Liver (tissue), 5 donors: Measurements from ENCODE around the gene NPIPB4. TPM values are rescaled to one million over a fixed set of nuclear protein-coding genes. Genes with fewer than 3 reads are reported as not detected.

Experiments
- polyA plus RNA-seq, 2 donors: library from polyadenylated mRNA; stranded (reverse) in 1 of 2; unstranded in 1 of 2; fragments of 200-250 nt in 1 of 2; fragments of >200 nt in 1 of 2; fragmentation: Nextera tagmentation in 1 of 2; extraction: Ambion mirVana in 1 of 2; gene quantifications; one replicate each; pipeline versions ENCODE4 v1.2.1 to v1.2.3, GENCODE V29; 2013 to 2015
- small RNA-seq: library from RNA; depleted of rRNA; stranded (forward); fragments of <200 nt; gene quantifications from one replicate; pipeline ENCODE3, GENCODE V24; 2014
- total RNA-seq, 2 donors: library from RNA; depleted of rRNA; stranded (reverse); fragments of >200 nt; gene quantifications; one replicate each; pipeline ENCODE4 v1.2.3, GENCODE V29; 2014
- donor health status: healthy.
- donor health status: healthy.
- donor health status: healthy.

NPIPB4 gene
- total and polyA plus RNA-seq, 4 donors: 2.6 to 49.4 (median 33.9) TPM

Small RNA genes lying within 50 kb of the gene (small RNA-seq; reads per million reads assigned to genes)
- not detected for gene AC092375.3

Other genes starting within 250 kb of the NPIPB4 start
- 10 to 100 TPM in 1 of 2 donors, 1 to 10 TPM in 1; 5.2 to 27.3 TPM for gene IGSF6, start 205.1 kb downstream of the NPIPB4 start, total RNA-seq
- gene IGSF6, start 205.1 kb downstream of the NPIPB4 start, polyA plus RNA-seq: 1 to 10 TPM; 2.6 to 5.7 TPM
- gene OTOA, start 193.8 kb downstream of the NPIPB4 start, total RNA-seq: under 1 TPM; 0.05 to 0.17 TPM
- gene OTOA, start 193.8 kb downstream of the NPIPB4 start, polyA plus RNA-seq: under 1 TPM; 0.10 TPM
- 100 to 1,000 TPM; 138 to 141 TPM for gene UQCRC2, start 95.6 kb upstream of the NPIPB4 start, total RNA-seq
- gene UQCRC2, start 95.6 kb upstream of the NPIPB4 start, polyA plus RNA-seq: 100 to 1,000 TPM in 1 of 2 donors, 10 to 100 TPM in 1; 88.8 to 164 TPM
- not detected for gene PDZD9, start 143.4 kb upstream of the NPIPB4 start, total RNA-seq
- gene PDZD9, start 143.4 kb upstream of the NPIPB4 start, polyA plus RNA-seq: not detected
- gene MOSMO, start 150.4 kb upstream of the NPIPB4 start, total RNA-seq: 10 to 100 TPM in 1 of 2 donors, 1 to 10 TPM in 1; 4.2 to 13.6 TPM
- 1 to 10 TPM; 3.9 to 4.8 TPM for gene MOSMO, start 150.4 kb upstream of the NPIPB4 start, polyA plus RNA-seq
- under 1 TPM; 0.05 to 0.17 TPM for gene VWA3A, start 234.8 kb upstream of the NPIPB4 start, total RNA-seq
- gene VWA3A, start 234.8 kb upstream of the NPIPB4 start, polyA plus RNA-seq: not detected